Endothelial cell of umbilical vein (primary cell): ENCODE data around the gene ROBO4. TPM values are rescaled to one million over a fixed set of nuclear protein-coding genes. Genes with fewer than 3 reads are reported as not detected.

Source experiments
- BruUV-seq: library from RNA; stranded (reverse); fragments of 400-500 nt; replicated peaks from 2 replicates; lab custom pipeline; 2021; lab: Mats Ljungman, UMichigan
- CTCF ChIA-PET: fragments of 300-600, 350-600 bp; sonication (Branson Sonifier 250); formaldehyde crosslinking; loops from one replicate; lab custom pipeline; 2021; ENCODE audit warnings: antibody characterized with exemption, inconsistent platforms; lab: Charles Lee
- POLR2A ChIA-PET: fragments of 300-600, 350-600 bp; sonication (Branson Sonifier 250); formaldehyde crosslinking; loops from one replicate; lab custom pipeline; 2021; ENCODE audit warnings: antibody characterized with exemption, inconsistent platforms; lab: Charles Lee
- DNase-seq: peaks from one replicate; pipeline ENCODE4 v3.0.0-alpha.2; 2011; ENCODE audit warnings: low read depth, low spot score
- FAIRE-seq: peaks from 2 replicates; lab custom pipeline; 2011; peaks lifted over from hg19 to GRCh38; lab: Jason Lieb, UNC
- H2AFZ ChIP-seq: 2 replicates; pipeline ENCODE4 v1.6.0; 2012; ENCODE audit warnings: low read depth, low read length, control low read depth, inconsistent platforms
- H3K27ac ChIP-seq: 2 replicates; pipeline ENCODE4 v1.5.1; 2011; ENCODE audit warnings: low read depth, mild to moderate bottlenecking, control low read depth, low read length, moderate library complexity; ENCODE audit not compliant: insufficient read depth
- H3K27me3 ChIP-seq, 2 experiments: 2 replicates each; pipeline versions ENCODE4 v1.6.0 to v1.6.1; 2011; ENCODE audit warnings: low read length in 2 of 2, mixed read lengths in 1 of 2; ENCODE audit not compliant: control insufficient read depth in 2 of 2, insufficient read depth in 2 of 2
- H3K36me3 ChIP-seq, 2 experiments: 2 replicates in 1 of 2; 3 replicates in 1 of 2; pipeline ENCODE4 v1.5.1; 2011; ENCODE audit warnings: low read length in 2 of 2, mild to moderate bottlenecking in 1 of 2, moderate library complexity in 1 of 2; ENCODE audit not compliant: control insufficient read depth in 2 of 2, insufficient read depth in 2 of 2; ENCODE audit errors: extremely low read depth in 1 of 2
- H3K4me1 ChIP-seq: 3 replicates; pipeline ENCODE4 v1.5.1; 2011; ENCODE audit warnings: mild to moderate bottlenecking, low read length; ENCODE audit not compliant: control insufficient read depth, insufficient read depth; ENCODE audit errors: extremely low read depth
- H3K4me2 ChIP-seq: 2 replicates; pipeline ENCODE4 v1.6.1; 2011; ENCODE audit warnings: low read length, control low read depth, mixed read lengths; ENCODE audit not compliant: insufficient read depth
- H3K4me3 ChIP-seq, 3 experiments: fragments of 200-600 bp in 1 of 3; sonication (generic), shearing (Covaris generic) in 1 of 3; replicated peaks in 1 of 3; 2 replicates each; pipeline ENCODE4 v1.5.1; 2011 to 2016; ENCODE audit warnings: control low read depth in 3 of 3, low read length in 3 of 3, mild to moderate bottlenecking in 2 of 3, inconsistent platforms in 1 of 3, low read depth in 1 of 3, moderate library complexity in 1 of 3; ENCODE audit not compliant: insufficient read depth in 1 of 3
- H3K79me2 ChIP-seq: 2 replicates; pipeline ENCODE4 v1.6.0; 2012; ENCODE audit warnings: low read length, inconsistent platforms; ENCODE audit not compliant: control insufficient read depth, insufficient read depth
- H3K9ac ChIP-seq: replicated peaks from 2 replicates; pipeline ENCODE3; 2011; ENCODE audit warnings: low read length, control low read depth; ENCODE audit not compliant: insufficient read depth; ENCODE audit errors: extremely low read depth
- H3K9me1 ChIP-seq: replicated peaks from 3 replicates; pipeline ENCODE4 v1.6.0; 2011; ENCODE audit warnings: mild to moderate bottlenecking, low read length; ENCODE audit not compliant: control insufficient read depth, insufficient read depth; ENCODE audit errors: extremely low read depth
- H3K9me3 ChIP-seq: replicated peaks from 2 replicates; pipeline ENCODE4 v1.5.1; 2012; ENCODE audit warnings: low read length, inconsistent platforms; ENCODE audit not compliant: control insufficient read depth, insufficient read depth
- H4K20me1 ChIP-seq: replicated peaks from 2 replicates; pipeline ENCODE3; 2011; ENCODE audit warnings: mild to moderate bottlenecking, low read length; ENCODE audit not compliant: control insufficient read depth, insufficient read depth; ENCODE audit errors: extremely low read depth
- CTCF ChIP-seq, 2 donors: IDR thresholded peaks; 1 replicate in 1 of 2; 2 replicates in 1 of 2; pipeline ENCODE4 v1.5.1; 2011; ENCODE audit warnings: low read length in 2 of 2, mild to moderate bottlenecking in 2 of 2, moderate library complexity in 2 of 2, control low read depth in 1 of 2, inconsistent platforms in 1 of 2, low read depth in 1 of 2; ENCODE audit not compliant: insufficient read depth in 1 of 2; ENCODE audit errors: extremely low read depth in 1 of 2
- EZH2 ChIP-seq: IDR thresholded peaks from 2 replicates; pipeline ENCODE4 v1.6.1; 2012; ENCODE audit warnings: borderline replicate concordance, low read depth, mild to moderate bottlenecking, moderate library complexity, low read length, inconsistent platforms; ENCODE audit not compliant: severe bottlenecking
- FOS ChIP-seq: IDR thresholded peaks from 2 replicates; pipeline ENCODE4 v1.6.1; 2011; ENCODE audit warnings: mild to moderate bottlenecking, low read length, moderate library complexity, borderline replicate concordance; ENCODE audit not compliant: insufficient read depth
- GATA2 ChIP-seq: IDR thresholded peaks from 2 replicates; pipeline ENCODE4 v1.7.0; 2011; ENCODE audit warnings: low read depth, mild to moderate bottlenecking, moderate library complexity, mixed read lengths, low read length; ENCODE audit not compliant: insufficient read length, insufficient read depth
- JUN ChIP-seq: IDR thresholded peaks from 2 replicates; pipeline ENCODE4 v1.6.1; 2011; ENCODE audit warnings: borderline replicate concordance, low read depth; ENCODE audit not compliant: insufficient read length, insufficient read depth
- MAX ChIP-seq: IDR thresholded peaks from 2 replicates; pipeline ENCODE4 v1.6.1; 2011; ENCODE audit not compliant: insufficient read depth, insufficient read length
- MYC ChIP-seq: IDR thresholded peaks from one replicate; pipeline ENCODE4 v1.6.1; 2011; ENCODE audit warnings: mild to moderate bottlenecking, low read depth, low read length
- POLR2A ChIP-seq: IDR thresholded peaks from 2 replicates; pipeline ENCODE4 v1.6.1; 2012; ENCODE audit warnings: low read depth, mild to moderate bottlenecking, control low read depth, low read length
- POLR2AphosphoS5 ChIP-seq: IDR thresholded peaks from 2 replicates; pipeline ENCODE4 v1.6.1; 2012; ENCODE audit warnings: low read depth, mild to moderate bottlenecking, control low read depth, low read length, moderate library complexity; ENCODE audit not compliant: insufficient read depth
- dilution Hi-C: fragments of 300-500 bp; cut with MboI; formaldehyde crosslinking; loops from one replicate; pipeline ENCODE4 v1.15.0; 2019; ENCODE audit warnings: low sequenced_read_pairs; ENCODE audit not compliant: extremely low pct_ligation_motif_present
- intact Hi-C: fragments of 100-400 bp; cut with micrococcal nuclease; formaldehyde crosslinking; loops from one replicate; pipeline ENCODE4 v1.10.0; 2022
- polyA plus RNA-seq, 4 experiments: library from polyadenylated mRNA; depleted of rRNA in 3 of 4; stranded (reverse) in 3 of 4; unstranded in 1 of 4; fragments of >200 nt; gene quantifications; 2 replicates each; pipeline versions ENCODE4 v1.2.1 to v1.2.3, GENCODE V29; 2011 to 2012; ENCODE audit warnings: missing spikeins in 1 of 4
- total RNA-seq: library from RNA; stranded (reverse); gene quantifications from 2 replicates; pipeline ENCODE4 v1.2.3, GENCODE V29; 2021

Gene ROBO4
- total and polyA plus RNA-seq, 2 donors (not counting 3 experiments of a cell fraction or from before 2014, with no cell fraction given): 260 to 474 TPM

- Histone ChIP-seq H3K9me3 (no peaks in the 10 kb centered on the region), H4K20me1 (no peaks in the 10 kb centered on the region), H3K9me1 (no peaks in the 10 kb centered on the region), H3K27me3 (peaks cover 72 to 85% of the 10 kb centered on the region in 2 experiments), H3K79me2 (no peaks in the 10 kb centered on the region), H3K27ac (no peak overlapping the region), H2AFZ (no peak overlapping the region), H3K4me3 (no peak overlapping the region), H3K4me2 (no peak overlapping the region), H3K36me3 (no peaks in the 10 kb centered on the region), H3K4me1 (peaks cover 7% of the 10 kb centered on the region), H3K9ac (no peak overlapping the region)
- intact Hi-C loops: loop anchor here (2.0 kb wide), 1 partner anchor 58 kb away; no protein-coding TSS in a partner anchor
- DNase-seq (no peak), FAIRE-seq (no peak)
- dilution Hi-C loops: no loop called here
- TF ChIP-seq MYC (no peak), GATA2 (no peak), EZH2 (no peak), POLR2AphosphoS5 (no peak), JUN (no peak), MAX (no peak), FOS (no peak), CTCF (IDR thresholded peaks at IDR 0.05; ENCODE audit: extremely low read depth in 1 of 2, insufficient read depth in 1 of 2, low read depth in 1 of 2, low read length in 2 of 2) (no peak), POLR2A (no peak)
- no TSS peak for BruUV-seq
- ChIA-PET POLR2A (no interaction called here), CTCF (interaction anchor here (1.6 to 5.1 kb wide), 3 partner anchors 25 to 172 kb away, joined by 4 to 26 read pairs (median 8); no protein-coding TSS in a partner anchor)
Observed at GRCh38 chr11:124841201-124841600, 56.5 kb downstream of the ROBO4 start.
